HCEC 1CT (cell line): ENCODE measurements around the gene DVL2.
"Not testable (repeated sequence)": the region's sequence is repeated elsewhere in the genome, so short reads cannot be mapped to it uniquely, and the experiment has no call there.

ENCODE experiments used
- DNase-seq: peaks from one replicate; pipeline ENCODE4 v3.0.0-alpha.2; 2017

The DVL2 gene

DNA sequence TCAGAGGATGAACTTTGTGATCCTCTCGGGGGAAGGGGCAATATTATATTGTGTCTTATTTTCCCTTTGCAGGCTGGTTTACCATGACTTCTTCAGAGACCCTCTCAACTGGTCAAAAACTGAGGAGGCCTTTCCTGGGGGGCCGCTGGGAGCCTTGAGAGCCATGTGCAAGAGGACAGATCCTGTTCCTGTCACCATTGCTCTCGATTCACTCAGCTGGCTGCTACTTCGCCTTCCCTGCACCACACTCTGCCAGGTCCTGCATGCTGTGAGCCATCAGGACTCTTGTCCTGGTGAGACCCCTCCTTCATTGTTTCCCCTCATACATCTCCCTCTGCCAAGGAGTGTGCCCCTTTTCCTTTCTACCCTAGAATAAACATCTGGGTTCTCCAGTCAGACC lies 20.2 kb upstream of the DVL2 start:
- DNase-seq: no peak

DNA sequence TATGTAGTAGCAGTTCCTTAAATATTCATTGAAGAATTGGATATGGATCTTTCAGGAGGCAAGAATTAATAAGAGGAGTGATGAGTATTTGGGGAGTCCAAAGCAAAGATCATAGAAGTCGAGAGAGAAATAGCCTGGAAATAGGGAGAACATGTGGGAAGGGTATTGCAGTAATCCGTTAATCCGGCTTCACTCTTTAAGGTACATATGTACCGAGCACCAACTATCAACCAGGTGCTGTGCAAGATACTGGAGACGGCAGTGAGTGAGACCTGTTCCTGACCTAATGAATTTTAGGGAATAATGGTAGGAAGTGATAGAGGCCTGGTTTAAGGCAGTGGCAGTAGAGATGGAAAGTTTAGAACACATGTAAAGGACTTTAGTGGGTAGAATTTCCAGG lies 18.8 kb upstream of the DVL2 start:
- no peak for DNase-seq

DNA sequence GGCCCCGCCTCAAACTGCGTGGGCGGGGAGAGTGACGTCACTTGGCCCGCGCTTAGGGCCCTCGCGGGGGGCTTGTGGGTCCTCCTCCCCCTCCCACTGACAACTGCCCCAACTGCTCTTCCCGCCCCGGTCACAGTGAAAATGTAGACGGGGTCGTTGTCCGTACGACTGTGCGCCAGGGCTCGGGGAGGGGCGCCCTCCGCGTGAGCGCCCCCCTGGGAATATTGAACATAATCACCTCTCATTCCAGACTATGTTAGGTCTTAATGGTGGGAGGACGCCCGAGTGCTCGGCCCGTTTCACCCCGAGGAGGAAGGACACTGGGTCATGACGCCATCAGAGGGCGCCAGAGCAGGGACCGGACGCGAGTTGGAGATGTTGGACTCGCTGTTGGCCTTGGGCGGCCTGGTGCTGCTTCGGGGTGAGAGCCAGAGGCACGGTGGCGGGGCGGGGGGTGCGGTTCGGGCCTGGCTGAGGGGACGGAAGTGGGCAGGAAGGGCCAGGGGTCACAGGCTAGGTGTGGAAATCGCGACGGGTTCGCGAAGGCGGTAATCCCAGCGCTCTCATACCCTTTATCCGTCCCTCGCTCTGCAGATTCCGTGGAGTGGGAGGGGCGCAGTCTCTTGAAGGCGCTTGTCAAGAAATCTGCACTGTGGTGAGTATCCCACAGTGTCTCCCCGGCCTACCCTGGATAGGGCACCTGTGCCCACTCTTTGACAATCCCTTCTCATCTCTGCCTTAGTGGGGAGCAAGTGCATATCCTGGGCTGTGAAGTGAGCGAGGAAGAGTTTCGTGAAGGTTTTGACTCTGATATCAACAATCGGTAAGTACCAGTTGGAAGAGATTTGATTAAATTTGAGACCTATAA lies 18.1 kb upstream of the DVL2 start, which contains the start of gene ELP5:
Gene ELP5 (plus strand): TSS at position 40 of the 868 bp plus-strand sequence. CDS start 336 bp downstream, at position 376.
- peak; percentile 89 for DNase-seq

DNA sequence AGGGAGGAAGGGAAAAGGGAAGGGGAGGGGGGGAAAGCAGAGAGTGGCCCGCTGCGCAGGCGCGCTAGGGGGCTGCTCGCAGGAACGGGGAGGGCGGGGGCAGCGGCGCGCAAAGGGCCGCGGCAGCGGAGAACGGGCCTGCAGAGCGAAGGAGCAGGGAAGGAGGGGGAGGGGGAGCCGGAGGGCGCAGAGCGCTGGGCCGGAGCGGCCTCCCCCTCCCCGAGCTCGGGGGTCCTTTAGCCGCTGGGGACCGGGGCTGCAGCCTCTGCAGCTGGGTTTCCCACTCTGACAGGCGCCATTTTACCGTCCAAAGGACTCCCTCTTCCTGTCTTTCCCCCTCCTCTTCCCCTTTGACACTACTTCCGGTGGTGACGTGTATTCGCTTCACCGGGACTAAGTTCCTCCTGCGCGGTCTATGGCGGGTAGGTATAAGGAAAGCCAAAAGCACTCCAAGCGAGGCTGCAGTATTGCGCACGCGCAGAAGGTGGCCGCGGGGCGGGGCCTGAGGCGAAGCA lies 17.4 kb upstream of the DVL2 start, which contains the start of gene CTDNEP1:
Gene CTDNEP1 (minus strand): TSS at position 74 of the 515 bp plus-strand sequence. CDS start 438 bp downstream, outside the sequence.
- peak; percentile 98 for DNase-seq

DNA sequence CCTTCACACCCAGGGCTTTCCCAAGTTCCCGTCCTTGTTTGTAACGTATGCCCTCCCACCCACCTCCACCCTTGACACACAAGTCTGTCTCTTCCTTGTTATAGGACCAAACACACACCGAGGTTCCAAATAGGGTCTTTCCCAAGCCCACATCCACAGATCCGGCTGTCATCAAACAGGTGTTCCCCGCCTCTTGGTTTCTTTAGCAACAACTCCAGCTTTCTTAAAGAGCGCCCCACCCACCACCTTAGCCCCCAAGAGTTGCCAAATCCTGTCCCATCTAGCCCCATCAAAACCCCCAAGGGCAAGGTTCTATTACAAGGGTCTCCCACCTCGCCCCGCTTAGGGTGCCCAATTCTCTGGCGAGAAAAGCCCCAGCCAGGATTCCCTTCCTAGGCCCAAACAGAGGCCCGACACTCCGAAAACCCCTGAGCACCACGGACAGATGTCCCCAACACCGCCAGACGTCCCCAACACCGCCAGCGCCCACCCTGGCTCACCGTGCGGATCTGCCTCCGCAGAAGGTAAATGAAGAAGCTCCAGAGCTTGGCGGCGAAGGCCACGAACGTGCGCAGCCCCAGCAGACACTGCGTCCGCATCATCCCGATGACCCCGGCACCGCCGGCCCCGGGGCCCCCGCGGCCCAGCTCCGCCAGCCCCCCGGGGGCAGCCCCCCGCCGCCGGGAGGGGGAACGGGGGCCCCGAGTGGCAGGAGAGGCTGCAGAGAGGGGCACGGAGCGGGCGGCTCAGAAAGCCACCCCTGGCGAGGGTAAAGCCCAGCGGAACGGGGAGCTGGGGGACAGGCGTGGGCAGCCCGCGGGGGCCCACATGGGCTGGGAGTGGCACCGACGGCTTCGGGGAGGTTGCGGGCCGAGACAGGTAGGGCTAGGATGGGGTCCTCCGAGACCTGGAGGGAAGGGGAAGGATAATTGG lies 16.6 kb upstream of the DVL2 start:
- no peak for DNase-seq

DNA sequence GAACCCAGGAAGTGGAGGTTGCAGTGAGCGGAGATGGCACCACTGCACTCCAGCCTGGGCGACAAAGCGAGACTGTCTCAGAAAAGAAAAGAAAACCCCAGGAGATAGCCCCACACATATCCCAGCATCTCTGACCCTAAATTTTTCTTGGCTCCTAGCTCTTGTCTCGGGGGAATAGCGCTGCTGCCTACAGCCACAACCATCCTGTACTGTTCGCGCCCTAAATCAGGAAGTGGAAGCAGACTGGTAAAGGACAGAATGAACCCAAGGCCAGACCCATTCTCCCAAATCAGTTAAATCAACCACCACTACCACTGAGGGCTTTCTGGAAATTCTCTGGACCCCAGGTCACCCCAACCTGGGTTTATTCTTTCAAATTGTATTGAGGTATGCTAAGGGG lies 15.5 kb upstream of the DVL2 start:
- DNase-seq: no peak

DNA sequence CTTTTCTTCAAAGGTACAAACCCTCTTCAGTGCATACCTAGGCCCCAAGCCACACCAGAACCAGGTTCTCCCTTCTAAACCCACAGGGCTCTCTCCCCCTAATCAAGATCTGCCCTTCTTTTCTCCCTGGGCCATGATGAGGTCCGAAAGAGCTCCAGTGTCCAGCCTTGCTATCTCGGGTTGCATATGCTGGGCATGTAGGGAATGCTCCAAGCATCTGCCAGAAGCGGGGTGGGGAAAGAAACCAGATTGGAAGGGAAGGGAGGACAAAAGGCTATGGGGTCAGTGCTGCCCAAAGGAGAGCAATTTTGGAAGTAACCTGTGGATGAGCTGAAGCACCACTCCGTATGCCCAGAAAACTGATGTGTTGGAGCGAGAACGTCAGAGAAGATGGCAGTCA lies 14.9 kb upstream of the DVL2 start:
- no peak for DNase-seq

DNA sequence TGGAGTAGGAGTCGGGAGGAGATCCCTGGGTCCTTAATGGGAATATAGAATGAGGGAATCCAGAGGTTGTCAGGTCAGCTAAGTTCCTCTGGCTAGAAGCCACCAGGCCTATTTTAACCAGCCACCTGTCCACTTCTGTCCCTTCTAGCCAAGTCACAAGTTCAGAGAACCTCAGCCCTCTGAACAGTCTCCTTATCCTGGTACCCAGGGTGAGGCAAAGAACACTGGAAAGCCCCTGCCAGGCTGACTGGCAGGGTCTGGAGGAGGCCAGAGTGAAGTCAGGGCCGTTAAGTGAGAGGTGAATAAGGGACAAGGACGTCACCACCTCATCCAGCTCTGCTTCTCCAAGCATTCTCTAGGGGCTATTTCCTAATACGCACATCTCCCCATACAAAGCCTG lies 14.5 kb upstream of the DVL2 start:
- DNase-seq: no peak

DNA sequence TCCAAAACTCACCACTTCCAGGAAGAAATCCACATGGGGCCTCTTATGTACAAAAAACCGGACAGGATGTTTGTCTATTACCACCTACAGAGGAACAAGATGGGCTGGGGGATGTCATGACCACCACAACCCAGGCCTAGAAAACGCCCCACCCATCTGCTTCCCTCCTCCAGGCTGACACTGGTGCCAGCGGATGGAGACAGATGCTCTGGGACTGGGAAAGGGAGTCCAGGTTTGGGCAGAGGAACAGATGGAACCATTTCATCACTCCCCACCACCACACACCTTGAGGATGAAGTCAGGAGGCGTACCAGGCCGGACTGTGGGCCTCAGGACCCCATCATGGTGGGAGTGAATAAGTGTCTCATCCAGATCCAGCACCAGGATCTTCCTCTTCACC lies 12.5 kb upstream of the DVL2 start:
- no peak for DNase-seq

DNA sequence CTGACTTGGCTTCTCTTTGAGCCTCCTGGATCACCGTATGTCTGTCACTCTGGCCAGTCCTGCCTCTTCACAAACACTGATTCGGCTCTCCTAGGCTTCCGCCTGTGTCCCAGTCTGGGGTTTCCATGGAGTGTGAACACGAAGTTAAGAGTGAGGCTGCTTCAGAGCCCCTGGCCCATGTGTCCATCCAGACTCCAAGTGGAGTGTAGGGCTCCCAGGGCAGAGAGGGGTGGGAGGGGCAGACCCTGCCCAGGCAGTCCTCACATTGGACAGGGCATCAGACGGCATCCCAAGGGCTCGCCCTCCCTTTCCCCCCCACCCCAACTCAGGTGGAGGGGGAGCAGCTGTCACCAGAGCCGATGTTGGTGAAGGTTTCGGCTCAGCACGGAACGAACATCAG lies 9.5 kb upstream of the DVL2 start:
- DNase-seq: not testable (repeated sequence)

DNA sequence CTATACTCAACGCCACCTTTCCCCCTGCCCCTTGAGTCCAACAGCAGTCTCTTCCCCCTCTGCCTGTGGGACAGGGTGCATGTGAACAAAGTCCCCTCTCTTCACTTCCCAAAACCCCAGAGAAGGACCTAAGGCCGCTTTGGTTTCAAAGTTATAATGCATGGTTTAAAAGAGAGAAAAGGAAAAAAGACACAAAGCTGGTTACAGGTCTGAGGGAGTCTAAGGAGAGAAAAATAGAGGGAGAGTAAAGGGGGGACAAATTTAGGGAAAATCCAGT lies 9.1 kb upstream of the DVL2 start:
- DNase-seq: no peak

DNA sequence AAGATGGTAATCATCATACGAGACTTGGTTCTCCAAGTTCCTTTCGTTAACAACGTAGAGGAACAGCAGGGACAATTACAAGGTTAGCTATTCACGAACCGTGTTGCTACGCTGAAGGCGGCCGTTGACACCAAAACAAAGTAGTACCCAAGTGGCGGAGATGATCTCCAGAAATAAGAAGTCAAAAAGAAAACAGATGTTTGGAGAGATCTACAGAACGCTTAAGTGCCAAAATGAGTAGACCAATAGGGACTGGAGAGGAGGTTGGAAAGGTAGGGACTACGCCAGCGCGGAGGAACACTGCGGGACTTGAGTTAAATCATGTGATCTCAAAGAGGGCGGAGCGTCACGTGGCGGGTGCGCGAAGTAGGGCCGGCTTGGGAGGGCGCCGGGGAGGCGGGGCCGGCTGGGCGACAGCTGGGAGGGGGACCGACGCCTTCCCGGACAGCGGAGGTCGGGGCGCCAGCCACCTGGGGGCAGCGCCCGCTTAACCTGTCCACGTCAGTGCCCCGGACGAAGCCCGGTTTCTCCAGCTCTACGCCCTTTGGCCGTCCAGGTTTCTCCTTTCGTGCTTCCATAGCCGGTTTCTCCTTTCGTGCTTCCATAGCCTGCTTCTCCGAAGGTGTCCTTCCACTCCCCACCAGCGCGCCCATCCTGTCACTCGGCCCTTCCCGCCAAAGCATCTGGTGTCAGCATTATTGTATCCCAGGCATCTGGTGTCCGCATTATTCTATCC lies 8.6 kb upstream of the DVL2 start:
- peak; percentile 89 for DNase-seq

DNA sequence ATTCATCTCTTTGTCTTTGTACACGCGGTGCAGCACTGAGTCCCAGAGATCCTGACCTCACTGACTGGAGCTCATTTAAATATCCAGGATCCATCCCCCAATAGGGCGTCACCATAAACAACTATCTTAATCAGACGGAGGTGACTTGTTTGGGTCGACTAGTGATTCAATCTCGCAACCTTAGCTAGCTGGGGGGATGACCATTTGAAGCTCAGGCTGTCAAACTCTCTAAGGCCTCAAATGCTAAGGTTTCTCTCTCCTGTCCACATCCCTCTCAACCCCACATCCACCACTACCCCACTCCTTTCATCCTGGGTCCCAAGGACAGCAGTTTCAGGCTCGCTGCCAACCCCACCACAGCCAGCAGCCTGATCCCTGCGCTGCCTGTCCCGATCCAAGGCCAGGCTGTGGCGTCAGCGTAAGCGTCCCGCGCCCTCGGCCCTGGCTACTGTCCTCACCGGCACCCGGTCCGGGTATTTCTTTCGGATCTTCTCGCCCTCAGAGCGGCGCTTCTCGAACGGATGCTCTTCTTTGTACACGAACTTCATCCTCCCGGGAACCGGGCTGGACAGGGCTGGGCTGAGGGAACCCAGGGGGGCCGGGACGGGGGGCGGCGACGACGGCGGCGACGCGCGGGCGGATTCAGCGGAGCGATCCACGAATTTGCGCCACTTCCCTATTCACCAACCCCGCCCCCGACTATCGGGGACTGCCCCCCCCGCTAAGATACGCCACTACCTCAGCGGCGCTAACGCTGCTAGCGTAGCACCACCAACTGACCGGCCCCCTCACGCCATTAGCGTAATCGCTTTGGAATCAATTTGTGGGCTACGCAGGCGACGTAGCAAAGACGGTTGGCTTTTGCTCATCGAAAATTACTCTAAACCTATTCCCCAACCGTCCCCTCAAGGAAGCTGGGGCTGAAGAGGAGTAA lies 7.7 kb upstream of the DVL2 start, which contains the start of gene GABARAP:
Gene GABARAP (minus strand): TSS at position 667 of the 934 bp plus-strand sequence. CDS start 119 bp downstream, at position 548.
- DNase-seq: peak; percentile 77

DNA sequence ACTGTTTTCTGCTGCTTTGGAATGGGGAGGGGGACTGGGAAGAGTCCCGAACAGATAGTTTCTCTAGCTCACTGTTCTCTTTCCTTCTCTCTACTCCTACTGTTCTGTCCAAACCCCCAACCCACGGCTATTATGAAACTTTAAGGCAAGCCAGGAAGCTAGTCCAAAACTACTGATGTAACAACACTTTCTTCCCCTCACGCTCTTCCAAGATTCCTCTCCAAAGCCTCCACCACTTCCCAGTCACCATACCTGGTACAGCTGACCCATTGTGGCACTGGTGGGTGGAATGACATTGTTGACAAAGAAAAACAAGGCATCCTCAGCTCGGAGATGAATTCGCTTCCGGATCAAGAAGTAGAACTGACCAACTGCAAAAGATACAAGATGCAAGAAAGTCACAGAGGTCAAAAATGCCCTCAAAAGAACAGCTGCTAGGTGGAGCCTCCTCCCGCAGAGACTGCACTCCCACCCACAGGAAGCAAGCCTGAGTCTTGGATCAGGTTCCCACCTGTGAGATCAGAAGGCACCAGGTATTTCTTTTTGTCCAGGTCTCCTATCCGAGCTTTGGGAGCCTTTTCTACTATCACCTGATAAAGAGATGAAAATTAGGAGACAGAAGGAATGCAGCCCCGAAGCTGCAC lies 6.9 kb upstream of the DVL2 start:
- no peak for DNase-seq

DNA sequence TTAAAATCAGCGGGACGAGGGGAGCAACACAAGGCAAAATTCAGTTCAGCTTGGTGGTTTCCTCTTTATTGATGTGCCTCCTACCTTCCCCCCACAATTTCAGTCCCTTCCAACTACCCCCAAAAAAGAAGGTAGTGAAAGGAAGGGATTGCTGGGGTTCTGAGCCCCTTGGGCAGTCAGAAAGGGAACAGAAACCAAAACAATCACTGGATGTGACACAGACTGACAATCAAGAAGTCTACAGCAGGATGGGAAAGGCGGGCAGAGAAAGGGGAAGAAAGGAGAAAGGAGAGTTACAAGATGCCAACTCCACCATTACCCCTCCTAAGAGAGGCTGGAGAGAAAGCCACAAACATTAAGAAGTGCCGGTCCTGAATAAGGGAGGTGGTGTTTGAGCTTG lies 6.1 kb upstream of the DVL2 start:
- DNase-seq: no peak

DNA sequence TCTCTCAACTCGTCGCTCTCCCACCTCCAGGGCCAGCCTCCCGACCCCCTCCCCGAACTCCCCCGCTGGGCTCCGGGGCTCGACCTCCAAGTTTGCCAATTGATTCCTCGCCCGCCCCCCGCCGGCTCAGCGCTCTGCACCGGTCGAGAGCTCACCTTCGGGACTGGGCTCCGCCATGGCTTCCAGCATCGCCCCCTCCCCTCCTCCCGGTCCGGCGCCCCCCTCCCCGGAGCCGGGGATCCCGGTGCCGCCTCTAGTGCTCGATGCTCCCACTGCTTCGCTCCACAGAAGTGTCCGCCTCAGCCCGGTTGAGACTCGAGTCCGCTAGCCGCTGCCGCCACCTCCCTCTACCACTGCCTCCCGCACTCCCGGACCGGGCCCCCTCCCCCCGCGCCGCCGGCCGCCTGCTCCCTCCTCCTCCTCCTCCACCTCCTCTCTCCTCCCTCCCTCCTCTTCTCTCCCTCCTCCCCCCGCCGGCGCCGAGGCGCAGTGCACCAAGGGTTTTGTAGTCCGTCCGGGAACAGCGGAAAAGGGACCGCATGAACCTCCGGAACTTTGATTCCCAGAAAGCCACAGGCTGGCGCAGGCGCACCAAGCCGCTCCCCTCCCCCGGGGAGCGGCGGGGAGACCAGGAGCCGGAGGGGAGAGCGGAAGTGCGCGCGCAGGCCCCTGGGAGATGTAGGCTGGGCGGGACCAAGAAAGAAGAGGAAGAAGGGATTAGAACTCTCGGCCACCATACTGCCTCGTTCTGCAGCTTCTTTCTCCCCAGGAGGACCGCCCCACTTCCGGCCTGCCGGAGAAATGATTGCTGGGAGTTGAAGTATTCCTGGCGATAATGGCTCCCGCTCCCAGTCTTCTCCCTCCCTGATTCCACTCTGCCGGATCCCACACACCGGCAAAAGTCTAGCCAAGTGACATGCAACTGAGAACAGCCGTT lies 5.0 kb upstream of the DVL2 start, which contains the start of gene PHF23:
Gene PHF23 (minus strand): TSS at position 367 of the 937 bp plus-strand sequence. CDS start 178 bp downstream, at position 189.
- peak; percentile 99 for DNase-seq

DNA sequence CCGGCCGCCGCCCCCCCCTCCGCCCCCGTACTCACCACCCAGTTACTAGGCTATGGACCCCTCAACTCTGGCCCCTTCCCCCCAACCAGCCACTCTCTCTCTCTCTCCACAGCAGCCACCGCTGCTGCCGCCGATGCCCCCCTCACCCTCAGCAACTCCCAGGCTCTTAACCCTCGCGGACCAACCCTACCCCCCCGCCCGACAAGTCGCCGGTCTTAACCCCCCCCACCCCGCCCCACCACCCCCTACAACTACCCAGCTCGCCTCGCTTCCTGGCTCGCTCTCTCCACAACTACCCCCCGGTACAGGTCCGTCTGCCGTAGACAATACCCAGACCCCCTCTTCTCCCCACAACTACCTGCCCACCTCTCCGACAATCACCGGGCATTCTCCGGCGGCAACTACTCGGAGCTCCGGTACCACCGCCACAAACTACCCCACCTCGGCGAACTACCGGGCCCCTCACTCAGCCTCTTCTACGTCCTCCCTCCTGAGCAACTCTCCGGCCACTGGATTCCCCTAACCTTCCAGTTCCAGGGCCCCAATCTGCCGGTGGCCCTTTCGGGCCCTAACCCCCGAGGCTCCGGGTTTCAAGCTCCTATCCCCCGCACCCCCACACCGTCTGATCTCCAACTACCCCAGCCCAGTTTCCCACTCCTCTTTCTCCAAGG lies 4.2 kb upstream of the DVL2 start:
- DNase-seq: no peak

DNA sequence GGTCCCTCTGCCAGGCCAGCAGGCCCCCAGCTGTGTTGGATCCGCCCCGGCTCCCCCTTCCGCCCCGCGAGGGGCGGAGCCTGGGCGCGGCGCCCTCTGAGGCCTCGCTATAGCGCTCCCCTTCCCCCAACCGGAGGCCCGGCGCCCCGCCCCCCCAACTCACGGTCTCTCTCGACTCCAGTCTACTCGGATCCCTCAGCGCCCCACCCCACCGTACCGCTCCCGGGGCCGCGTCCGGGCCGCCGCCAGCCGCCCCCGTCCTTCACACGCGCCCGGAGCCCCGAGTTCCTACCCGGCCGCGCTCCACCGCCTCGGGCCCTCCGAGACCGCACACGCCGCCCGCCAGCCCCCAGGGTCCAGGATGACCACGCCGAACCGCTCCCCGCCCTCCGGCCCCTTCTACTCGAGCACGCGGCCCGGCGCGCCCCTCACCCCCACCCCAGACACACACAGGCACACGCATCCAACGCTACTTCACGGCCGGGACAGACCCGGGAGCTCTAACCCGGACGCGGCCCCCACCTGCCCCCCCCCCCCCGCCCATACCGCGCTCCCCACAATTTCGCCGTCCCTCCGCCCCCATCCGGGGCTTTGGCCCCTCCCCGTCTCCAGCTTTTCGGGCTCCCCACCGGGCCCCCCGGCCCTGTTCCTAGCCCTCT lies 3.6 kb upstream of the DVL2 start:
- DNase-seq: peak; percentile 55
